ENCODE results near the gene CDH5.

Gene CDH5

GRCh38 chr16:66416939-66417700 is 50.6 kb downstream of the CDH5 start:
- no peak for DNase-seq (ENCODE audit: low read depth)

GRCh38 chr16:66418165-66418962 is 51.9 kb downstream of the CDH5 start:
- DNase-seq (ENCODE audit: low read depth), result no peak

- DNase-seq (ENCODE audit: low read depth), result no peak
Measured at GRCh38 chr16:66419527-66419926, 53.0 kb downstream of the CDH5 start.

- DNase-seq (ENCODE audit: low read depth), result no peak
Measured at GRCh38 chr16:66420396-66420795, 53.9 kb downstream of the CDH5 start.

GRCh38 chr16:66421891-66422290 is 55.4 kb downstream of the CDH5 start:
- no peak for DNase-seq (ENCODE audit: low read depth)

GRCh38 chr16:66422366-66422765 is 55.9 kb downstream of the CDH5 start:
- DNase-seq (ENCODE audit: low read depth), result no peak

GRCh38 chr16:66423177-66423576 is 56.7 kb downstream of the CDH5 start:
- DNase-seq (ENCODE audit: low read depth), result no peak

- DNase-seq (ENCODE audit: low read depth), result no peak
Measured at GRCh38 chr16:66425651-66426050, 59.2 kb downstream of the CDH5 start.

GRCh38 chr16:66426112-66427035 is 59.9 kb downstream of the CDH5 start:
- DNase-seq (ENCODE audit: low read depth), result no peak

GRCh38 chr16:66427036-66427860 is 60.8 kb downstream of the CDH5 start, which contains the start of gene BEAN1:
TSS of gene BEAN1 (plus strand) at chr16:66427295. CDS start at chr16:66437677, 10,382 bp downstream.
- DNase-seq (ENCODE audit: low read depth), result no peak

GRCh38 chr16:66427871-66428681 is 61.6 kb downstream of the CDH5 start:
- DNase-seq (ENCODE audit: low read depth), result no peak

GRCh38 chr16:66428682-66429251 is 62.3 kb downstream of the CDH5 start:
- no peak for DNase-seq (ENCODE audit: low read depth)

GRCh38 chr16:66429290-66429962 is 62.9 kb downstream of the CDH5 start:
- DNase-seq (ENCODE audit: low read depth), result no peak

- DNase-seq (ENCODE audit: low read depth), result no peak
Measured at GRCh38 chr16:66430214-66430613, 63.7 kb downstream of the CDH5 start.

- DNase-seq (ENCODE audit: low read depth), result no peak
Measured at GRCh38 chr16:66431760-66432159, 65.3 kb downstream of the CDH5 start.

- DNase-seq (ENCODE audit: low read depth), result no peak
Measured at GRCh38 chr16:66432429-66432828, 65.9 kb downstream of the CDH5 start.

GRCh38 chr16:66434619-66435430 is 68.3 kb downstream of the CDH5 start:
- DNase-seq (ENCODE audit: low read depth), result no peak

GRCh38 chr16:66435896-66436295 is 69.4 kb downstream of the CDH5 start:
- DNase-seq (ENCODE audit: low read depth), result no peak
